ENCODE measurements around the gene OGFOD2.

The OGFOD2 gene

GRCh38 chr12:122994781-122995502 lies 19.9 kb downstream of the OGFOD2 start:
- Histone ChIP-seq H3K4me1 (ENCODE audit: control insufficient read depth, insufficient read depth, low read length) (no peaks in the 10 kb centered on the region), H3K9me3 (ENCODE audit: control insufficient read depth, insufficient read depth, low read length) (no peaks in the 10 kb centered on the region), H3K36me3 (ENCODE audit: control insufficient read depth, insufficient read depth, low read length) (no peaks in the 10 kb centered on the region), H3K27me3 (ENCODE audit: control insufficient read depth, insufficient read depth, low read length) (no peaks in the 10 kb centered on the region), H3K9ac (ENCODE audit: low read depth, low read length) (no peak overlapping the region), H3K4me3 (ENCODE audit: low read depth, low read length) (no peak overlapping the region)

- H3K36me3 ChIP-seq (ENCODE audit: control insufficient read depth, insufficient read depth, low read length), result no peaks in the 10 kb centered on the region
- no peaks in the 10 kb centered on the region for H3K9me3 ChIP-seq (ENCODE audit: control insufficient read depth, insufficient read depth, low read length)
- no peaks in the 10 kb centered on the region for H3K27me3 ChIP-seq (ENCODE audit: control insufficient read depth, insufficient read depth, low read length)
- H3K4me3 ChIP-seq (ENCODE audit: low read depth, low read length), result no peak overlapping the region
- H3K4me1 ChIP-seq (ENCODE audit: control insufficient read depth, insufficient read depth, low read length), result no peaks in the 10 kb centered on the region
- H3K9ac ChIP-seq (ENCODE audit: low read depth, low read length), result no peak overlapping the region
Observed at GRCh38 chr12:122995503-122996187, 20.6 kb downstream of the OGFOD2 start.

DNA sequence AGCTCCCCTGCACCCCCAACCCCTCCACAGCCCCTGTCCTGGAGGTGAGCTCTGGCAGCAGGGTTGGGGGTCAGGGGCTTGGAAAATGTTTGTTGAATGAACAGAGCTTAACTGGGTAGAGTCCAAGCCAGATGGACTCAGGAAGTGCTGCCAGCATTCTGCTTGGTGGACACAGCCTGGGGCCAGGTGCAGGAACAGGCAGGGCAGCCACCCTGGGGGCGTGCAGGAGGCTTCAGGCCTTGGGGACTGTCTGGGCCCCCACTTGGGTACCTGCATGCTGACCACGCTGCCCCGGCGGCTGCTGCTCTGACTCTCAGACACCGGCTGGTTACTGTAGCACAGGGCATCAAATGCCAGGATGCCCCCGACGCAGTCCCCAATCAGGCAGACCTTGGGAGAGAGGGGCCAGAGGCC lies 21.2 kb downstream of the OGFOD2 start:
- H3K9me3 ChIP-seq (ENCODE audit: control insufficient read depth, insufficient read depth, low read length), result no peaks in the 10 kb centered on the region
- no peak overlapping the region for H3K9ac ChIP-seq (ENCODE audit: low read depth, low read length)
- H3K4me1 ChIP-seq (ENCODE audit: control insufficient read depth, insufficient read depth, low read length), result no peaks in the 10 kb centered on the region
- H3K36me3 ChIP-seq (ENCODE audit: control insufficient read depth, insufficient read depth, low read length), result no peaks in the 10 kb centered on the region
- no peak overlapping the region for H3K4me3 ChIP-seq (ENCODE audit: low read depth, low read length)
- no peaks in the 10 kb centered on the region for H3K27me3 ChIP-seq (ENCODE audit: control insufficient read depth, insufficient read depth, low read length)

DNA sequence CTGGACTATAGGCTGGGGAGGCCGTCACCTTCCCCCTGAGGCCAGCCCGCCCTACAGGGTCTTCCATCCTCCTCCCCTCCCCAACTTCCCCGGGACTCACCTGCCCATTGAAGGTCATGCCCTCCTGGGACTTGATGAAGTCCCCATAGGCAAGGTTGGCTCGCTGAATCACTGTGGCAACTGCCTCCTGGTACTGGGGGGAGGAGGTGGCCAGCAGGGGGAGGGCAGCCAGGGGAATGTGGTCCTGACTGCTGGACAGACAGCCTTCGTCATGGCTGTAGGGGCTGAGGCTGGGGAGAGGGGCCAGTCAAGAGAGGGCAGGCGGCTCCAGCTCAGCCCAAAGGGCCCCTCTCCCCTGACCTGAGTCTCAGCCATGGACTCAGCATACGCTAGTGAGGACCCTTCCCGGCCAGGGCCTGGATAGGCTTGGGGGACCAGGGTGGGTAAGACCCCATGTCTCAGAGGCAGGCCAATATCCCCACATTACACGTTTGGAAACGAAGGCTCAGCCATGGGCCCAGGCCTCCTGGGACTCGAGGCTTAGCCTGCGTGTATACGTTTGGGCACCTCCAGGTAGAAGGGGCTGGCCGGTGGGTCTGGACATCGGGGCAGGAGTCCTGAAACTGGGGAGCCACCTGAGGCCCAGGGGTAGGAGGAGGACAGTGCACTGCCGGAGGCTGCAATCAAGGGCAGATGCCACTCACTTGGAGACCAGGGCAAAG lies 21.7 kb downstream of the OGFOD2 start:
- H3K9ac ChIP-seq (ENCODE audit: low read depth, low read length), result no peak overlapping the region
- no peaks in the 10 kb centered on the region for H3K9me3 ChIP-seq (ENCODE audit: control insufficient read depth, insufficient read depth, low read length)
- no peaks in the 10 kb centered on the region for H3K4me1 ChIP-seq (ENCODE audit: control insufficient read depth, insufficient read depth, low read length)
- no peaks in the 10 kb centered on the region for H3K36me3 ChIP-seq (ENCODE audit: control insufficient read depth, insufficient read depth, low read length)
- no peaks in the 10 kb centered on the region for H3K27me3 ChIP-seq (ENCODE audit: control insufficient read depth, insufficient read depth, low read length)
- no peak overlapping the region for H3K4me3 ChIP-seq (ENCODE audit: low read depth, low read length)

- H3K27me3 ChIP-seq (ENCODE audit: control insufficient read depth, insufficient read depth, low read length), result no peaks in the 10 kb centered on the region
- no peak overlapping the region for H3K4me3 ChIP-seq (ENCODE audit: low read depth, low read length)
- no peak overlapping the region for H3K9ac ChIP-seq (ENCODE audit: low read depth, low read length)
- H3K9me3 ChIP-seq (ENCODE audit: control insufficient read depth, insufficient read depth, low read length), result no peaks in the 10 kb centered on the region
- no peaks in the 10 kb centered on the region for H3K4me1 ChIP-seq (ENCODE audit: control insufficient read depth, insufficient read depth, low read length)
- H3K36me3 ChIP-seq (ENCODE audit: control insufficient read depth, insufficient read depth, low read length), result no peaks in the 10 kb centered on the region
Observed at GRCh38 chr12:122997343-122998250, 22.6 kb downstream of the OGFOD2 start.

- Histone ChIP-seq H3K9ac (ENCODE audit: low read depth, low read length) (no peak overlapping the region), H3K36me3 (ENCODE audit: control insufficient read depth, insufficient read depth, low read length) (no peaks in the 10 kb centered on the region), H3K4me1 (ENCODE audit: control insufficient read depth, insufficient read depth, low read length) (no peaks in the 10 kb centered on the region), H3K9me3 (ENCODE audit: control insufficient read depth, insufficient read depth, low read length) (no peaks in the 10 kb centered on the region), H3K27me3 (ENCODE audit: control insufficient read depth, insufficient read depth, low read length) (no peaks in the 10 kb centered on the region), H3K4me3 (ENCODE audit: low read depth, low read length) (no peak overlapping the region)
Observed at GRCh38 chr12:122998316-122998715, 23.3 kb downstream of the OGFOD2 start.

DNA sequence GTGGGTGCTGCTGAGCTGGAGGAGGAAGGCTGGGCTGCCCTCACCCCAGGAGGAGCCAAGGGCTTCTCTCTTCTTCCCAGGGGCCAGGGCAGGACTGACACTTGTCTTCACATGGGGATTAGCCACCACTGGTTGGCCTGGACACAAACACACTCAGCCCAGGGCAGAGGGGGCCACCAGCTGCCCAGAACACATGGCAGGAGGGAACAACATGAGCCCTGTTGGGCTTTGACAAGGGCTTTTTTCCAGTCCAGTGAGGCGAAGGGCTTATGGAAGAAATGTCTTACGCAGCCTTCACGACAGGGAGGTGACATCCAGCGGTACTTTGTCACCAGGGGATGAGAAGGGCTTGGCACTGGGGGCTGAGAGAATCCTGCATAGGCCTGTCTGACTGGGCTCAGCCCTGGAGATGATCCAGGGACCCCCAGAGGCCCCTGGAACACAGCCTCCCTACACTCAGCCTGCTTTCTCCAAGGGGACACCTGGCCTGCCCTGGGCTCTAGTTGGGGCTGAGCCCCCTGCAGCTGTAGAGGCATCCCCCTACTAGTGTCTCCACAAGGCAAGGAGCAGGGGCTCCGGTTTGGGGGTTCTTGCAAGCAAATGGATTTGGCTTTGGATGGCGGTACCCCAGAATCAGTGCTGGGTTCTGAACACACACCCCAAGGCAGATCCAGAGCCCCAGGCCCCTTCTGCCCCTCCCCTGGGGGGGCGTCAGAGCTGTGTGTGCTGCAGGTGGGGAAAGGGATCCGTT lies 24.3 kb downstream of the OGFOD2 start:
- H3K4me1 ChIP-seq (ENCODE audit: control insufficient read depth, insufficient read depth, low read length), result no peaks in the 10 kb centered on the region
- no peak overlapping the region for H3K9ac ChIP-seq (ENCODE audit: low read depth, low read length)
- H3K36me3 ChIP-seq (ENCODE audit: control insufficient read depth, insufficient read depth, low read length), result no peaks in the 10 kb centered on the region
- no peaks in the 10 kb centered on the region for H3K27me3 ChIP-seq (ENCODE audit: control insufficient read depth, insufficient read depth, low read length)
- H3K9me3 ChIP-seq (ENCODE audit: control insufficient read depth, insufficient read depth, low read length), result no peaks in the 10 kb centered on the region
- no peak overlapping the region for H3K4me3 ChIP-seq (ENCODE audit: low read depth, low read length)

- H3K4me3 ChIP-seq (ENCODE audit: low read depth, low read length), result no peak overlapping the region
- H3K27me3 ChIP-seq (ENCODE audit: control insufficient read depth, insufficient read depth, low read length), result no peaks in the 10 kb centered on the region
- H3K4me1 ChIP-seq (ENCODE audit: control insufficient read depth, insufficient read depth, low read length), result no peaks in the 10 kb centered on the region
- no peaks in the 10 kb centered on the region for H3K36me3 ChIP-seq (ENCODE audit: control insufficient read depth, insufficient read depth, low read length)
- H3K9ac ChIP-seq (ENCODE audit: low read depth, low read length), result no peak overlapping the region
- no peaks in the 10 kb centered on the region for H3K9me3 ChIP-seq (ENCODE audit: control insufficient read depth, insufficient read depth, low read length)
Observed at GRCh38 chr12:122999986-123000420, 25.0 kb downstream of the OGFOD2 start.

GRCh38 chr12:123000578-123000977 lies 25.5 kb downstream of the OGFOD2 start:
- Histone ChIP-seq H3K4me3 (ENCODE audit: low read depth, low read length) (no peak overlapping the region), H3K27me3 (ENCODE audit: control insufficient read depth, insufficient read depth, low read length) (no peaks in the 10 kb centered on the region), H3K9ac (ENCODE audit: low read depth, low read length) (no peak overlapping the region), H3K4me1 (ENCODE audit: control insufficient read depth, insufficient read depth, low read length) (no peaks in the 10 kb centered on the region), H3K9me3 (ENCODE audit: control insufficient read depth, insufficient read depth, low read length) (no peaks in the 10 kb centered on the region), H3K36me3 (ENCODE audit: control insufficient read depth, insufficient read depth, low read length) (no peaks in the 10 kb centered on the region)

DNA sequence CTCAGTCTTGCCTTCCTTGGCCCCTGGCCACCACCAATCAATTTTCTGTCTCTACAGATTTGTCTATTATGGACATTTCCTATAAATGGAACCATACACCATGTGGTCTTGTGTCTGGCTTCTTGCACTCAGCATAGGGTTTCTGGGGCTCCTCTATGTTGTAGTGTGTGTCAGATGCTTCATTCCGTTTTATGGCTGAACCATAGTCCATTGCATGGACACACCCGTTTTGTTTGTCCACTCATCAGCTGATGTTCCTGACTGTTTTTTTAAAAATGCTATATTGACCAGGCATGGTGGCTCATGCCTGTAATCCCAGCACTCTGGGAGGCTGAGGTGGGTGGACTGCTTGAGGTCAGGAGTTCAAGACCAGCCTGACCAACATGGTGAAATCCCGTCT lies 26.4 kb downstream of the OGFOD2 start:
- H3K4me1 ChIP-seq (ENCODE audit: control insufficient read depth, insufficient read depth, low read length), result no peaks in the 10 kb centered on the region
- H3K4me3 ChIP-seq (ENCODE audit: low read depth, low read length), result no peak overlapping the region
- H3K9ac ChIP-seq (ENCODE audit: low read depth, low read length), result no peak overlapping the region
- no peaks in the 10 kb centered on the region for H3K36me3 ChIP-seq (ENCODE audit: control insufficient read depth, insufficient read depth, low read length)
- no peaks in the 10 kb centered on the region for H3K27me3 ChIP-seq (ENCODE audit: control insufficient read depth, insufficient read depth, low read length)
- H3K9me3 ChIP-seq (ENCODE audit: control insufficient read depth, insufficient read depth, low read length), result no peaks in the 10 kb centered on the region

DNA sequence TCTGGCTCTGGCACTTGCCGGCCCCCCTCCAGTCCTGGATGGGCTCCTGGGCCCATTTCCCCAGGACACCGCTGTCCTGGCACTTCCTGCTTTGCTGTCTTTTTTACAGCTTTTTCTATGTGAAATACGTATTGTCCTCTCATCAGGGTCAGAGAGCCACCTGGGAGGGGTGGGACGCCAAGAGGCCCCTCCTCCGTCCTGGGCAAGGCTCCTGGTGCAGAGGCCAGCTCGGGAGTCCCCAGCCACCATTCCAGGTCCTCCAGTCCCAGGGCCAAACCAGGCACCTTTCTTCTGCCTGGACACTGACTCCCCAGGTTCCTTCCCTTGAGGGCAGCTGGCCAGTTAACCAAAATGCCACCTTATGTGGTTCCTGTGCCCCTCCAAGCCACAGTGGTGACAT lies 28.2 kb downstream of the OGFOD2 start:
- H3K9ac ChIP-seq (ENCODE audit: low read depth, low read length), result no peak overlapping the region
- no peaks in the 10 kb centered on the region for H3K27me3 ChIP-seq (ENCODE audit: control insufficient read depth, insufficient read depth, low read length)
- no peak overlapping the region for H3K4me3 ChIP-seq (ENCODE audit: low read depth, low read length)
- no peaks in the 10 kb centered on the region for H3K36me3 ChIP-seq (ENCODE audit: control insufficient read depth, insufficient read depth, low read length)
- no peaks in the 10 kb centered on the region for H3K4me1 ChIP-seq (ENCODE audit: control insufficient read depth, insufficient read depth, low read length)
- H3K9me3 ChIP-seq (ENCODE audit: control insufficient read depth, insufficient read depth, low read length), result no peaks in the 10 kb centered on the region

Data from iPS-15b (cell line).